GM23338 (cell line): ENCODE results near the gene CAPN14. TPM values are rescaled to one million over a fixed set of nuclear protein-coding genes. Genes with fewer than 3 reads are reported as not detected.

Experiments
- ATAC-seq: fragments of 200-7000 bp; cut with Tn5 transposase; 3 replicates; pipeline ENCODE4 v1.9.1; 2020
- DNase-seq: peaks from one replicate; pipeline ENCODE4 v3.0.0-alpha.2; 2015; ENCODE audit warnings: low spot score
- H2AFZ ChIP-seq: fragments of 200-600 bp; sonication (generic); 2 replicates; pipeline ENCODE4 v1.8.0; 2016; ENCODE audit warnings: antibody characterized with exemption, mild to moderate bottlenecking, moderate library complexity
- H3F3A ChIP-seq: fragments of 200-600 bp; sonication (generic); replicated peaks from 2 replicates; pipeline ENCODE4 v1.8.0; 2017; ENCODE audit warnings: antibody characterized with exemption, mixed run types, low read depth
- H3K27ac ChIP-seq: fragments of 200-600 bp; sonication (generic); 2 replicates; pipeline ENCODE4 v1.6.1; 2016; ENCODE audit warnings: low read depth
- H3K27me3 ChIP-seq: fragments of 200-600 bp; sonication (generic); 2 replicates; pipeline ENCODE4 v1.8.0; 2016; ENCODE audit warnings: mild to moderate bottlenecking, mixed run types, moderate library complexity; ENCODE audit not compliant: insufficient read depth
- H3K36me3 ChIP-seq: fragments of 200-600 bp; sonication (generic); 2 replicates; pipeline ENCODE4 v1.8.0; 2016; ENCODE audit warnings: mild to moderate bottlenecking; ENCODE audit not compliant: insufficient read depth
- H3K4me1 ChIP-seq: fragments of 200-600 bp; sonication (generic); 2 replicates; pipeline ENCODE4 v1.8.0; 2016; ENCODE audit warnings: mild to moderate bottlenecking, moderate library complexity; ENCODE audit not compliant: insufficient read depth
- H3K4me2 ChIP-seq: fragments of 200-600 bp; sonication (generic); 2 replicates; pipeline ENCODE4 v1.7.1; 2017; ENCODE audit warnings: mixed run types
- H3K4me3 ChIP-seq: fragments of 200-600 bp; sonication (generic); 2 replicates; pipeline ENCODE4 v1.6.1; 2016; ENCODE audit warnings: mixed run types
- H3K79me2 ChIP-seq: fragments of 200-600 bp; sonication (generic); replicated peaks from 2 replicates; pipeline ENCODE4 v1.8.0; 2017; ENCODE audit warnings: mild to moderate bottlenecking; ENCODE audit not compliant: insufficient read depth
- H3K9me2 ChIP-seq: fragments of 200-600 bp; sonication (generic); 2 replicates; pipeline ENCODE4 v1.8.0; 2017; ENCODE audit not compliant: insufficient read depth
- H4K20me1 ChIP-seq: fragments of 200-600 bp; sonication (generic); replicated peaks from 2 replicates; pipeline ENCODE4 v1.8.0; 2017; ENCODE audit warnings: mild to moderate bottlenecking; ENCODE audit not compliant: insufficient read depth
- H3K27ac Mint-ChIP-seq: 2 replicates; pipeline ENCODE4 v1.8.0; 2020; ENCODE audit warnings: inconsistent platforms, mild to moderate bottlenecking, moderate library complexity, mixed read lengths
- H3K27me3 Mint-ChIP-seq: 3 replicates; pipeline ENCODE4 v1.8.0; 2022; ENCODE audit warnings: low read depth, mild to moderate bottlenecking, moderate library complexity, mixed read lengths, inconsistent platforms; ENCODE audit not compliant: insufficient read depth, poor library complexity
- H3K36me3 Mint-ChIP-seq: 3 replicates; pipeline ENCODE4 v1.8.0; 2021; ENCODE audit warnings: low read depth, mild to moderate bottlenecking, inconsistent platforms, moderate library complexity, mixed read lengths
- H3K4me1 Mint-ChIP-seq: 3 replicates; pipeline ENCODE4 v1.8.0; 2020; ENCODE audit warnings: mild to moderate bottlenecking, inconsistent platforms, mixed read lengths
- H3K4me3 Mint-ChIP-seq: 3 replicates; pipeline ENCODE4 v1.8.0; 2021; ENCODE audit warnings: moderate library complexity, mild to moderate bottlenecking, inconsistent platforms, mixed read lengths
- H3K9me3 Mint-ChIP-seq: 3 replicates; pipeline ENCODE4 v1.8.0; 2020; ENCODE audit warnings: moderate library complexity, mild to moderate bottlenecking, inconsistent platforms, mixed read lengths
- CREB1 ChIP-seq: fragments of 250-450 bp; sonication (Bioruptor Pico); IDR thresholded peaks from 2 replicates; pipeline ENCODE4 v1.5.0; 2020; ENCODE audit warnings: low read depth, mild to moderate bottlenecking, moderate library complexity
- EZH2 ChIP-seq: fragments of 200-600 bp; sonication (generic); IDR thresholded peaks from one replicate; pipeline ENCODE4 v1.8.0; 2017; ENCODE audit warnings: antibody characterized with exemption, mild to moderate bottlenecking, low read depth; ENCODE audit not compliant: unreplicated experiment
- JUNB ChIP-seq: IDR thresholded peaks from one replicate; pipeline ENCODE4 v1.6.1; 2016; ENCODE audit warnings: antibody characterized with exemption; ENCODE audit not compliant: unreplicated experiment
- POLR2AphosphoS5 ChIP-seq: IDR thresholded peaks from 2 replicates; pipeline ENCODE4 v1.6.1; 2016; ENCODE audit warnings: antibody characterized with exemption, low read depth
- STAT1 ChIP-seq: IDR thresholded peaks from one replicate; pipeline ENCODE4 v1.6.1; 2016; ENCODE audit warnings: antibody characterized with exemption; ENCODE audit not compliant: unreplicated experiment
- polyA plus RNA-seq: library from polyadenylated mRNA; unstranded; fragments of >200 nt; fragmentation: Nextera tagmentation; extraction: Ambion mirVana; gene quantifications from 2 replicates; pipeline ENCODE4 v1.2.1, GENCODE V29; 2016
- total RNA-seq: library from RNA; depleted of rRNA; stranded (reverse); fragments of >200 nt; shearing (Covaris generic); gene quantifications from 2 replicates; pipeline ENCODE4 v1.2.3, GENCODE V29; 2014
- TF ChIP-seq, protein P1 (sequence below): fragments of 250-450 bp; sonication (Bioruptor Pico); IDR thresholded peaks from 2 replicates; pipeline ENCODE4 v1.5.0; 2020; ENCODE audit warnings: mild to moderate bottlenecking, moderate library complexity

The CAPN14 gene
- total and polyA plus RNA-seq, 2 experiments from 2014 or later, result 0.15 TPM; not detected in 1

DNA sequence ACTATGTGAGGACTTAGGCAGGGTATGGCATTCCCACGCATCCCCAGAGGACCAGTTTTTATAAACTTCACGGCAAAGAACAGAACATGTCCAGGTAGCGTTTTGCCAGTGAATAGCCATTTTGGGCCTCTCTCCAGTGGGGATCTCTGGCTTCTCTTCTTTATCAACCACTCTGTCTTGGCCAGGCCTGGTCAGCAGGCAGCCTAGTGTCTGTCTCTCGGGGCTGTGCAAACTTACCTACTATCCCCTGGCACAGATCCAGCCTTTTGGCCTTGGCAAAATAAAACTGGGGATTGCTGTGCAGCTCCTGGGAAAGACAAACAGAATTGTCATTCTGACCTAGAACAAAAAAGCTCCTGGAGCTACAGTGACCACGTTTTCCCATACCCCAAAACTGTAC, 14.5 kb downstream of the CAPN14 start:
- Mint-ChIP-seq H3K27me3 (peaks cover 1% of the 10 kb centered on the region), H3K4me1 (peaks cover 2% of the 10 kb centered on the region; the same call in 1 of the 3 replicates), H3K36me3 (no peaks in the 10 kb centered on the region), H3K4me3 (no peak overlapping the region), H3K27ac (no peak overlapping the region), H3K9me3 (no peaks in the 10 kb centered on the region; the same call in 2 of the 3 replicates)
- DNase-seq, result no peak
- Histone ChIP-seq H3K27ac (no peak overlapping the region), H2AFZ (no peak overlapping the region), H3K4me3 (no peak overlapping the region), H3K27me3 (no peaks in the 10 kb centered on the region), H3K36me3 (no peaks in the 10 kb centered on the region), H4K20me1 (no peaks in the 10 kb centered on the region), H3K4me1 (peaks cover 3% of the 10 kb centered on the region; the same call in 1 of the 2 replicates), H3K4me2 (no peak overlapping the region), H3K9me2 (peaks cover 13% of the 10 kb centered on the region; the same call in 1 of the 2 replicates), H3F3A (no peaks in the 10 kb centered on the region), H3K79me2 (no peaks in the 10 kb centered on the region)
- ATAC-seq, result no peak
- TF ChIP-seq JUNB (no peak), STAT1 (no peak), POLR2AphosphoS5 (no peak), CREB1 (CRISPR knock-in tag) (no peak)
- TF ChIP-seq, protein P1, sequence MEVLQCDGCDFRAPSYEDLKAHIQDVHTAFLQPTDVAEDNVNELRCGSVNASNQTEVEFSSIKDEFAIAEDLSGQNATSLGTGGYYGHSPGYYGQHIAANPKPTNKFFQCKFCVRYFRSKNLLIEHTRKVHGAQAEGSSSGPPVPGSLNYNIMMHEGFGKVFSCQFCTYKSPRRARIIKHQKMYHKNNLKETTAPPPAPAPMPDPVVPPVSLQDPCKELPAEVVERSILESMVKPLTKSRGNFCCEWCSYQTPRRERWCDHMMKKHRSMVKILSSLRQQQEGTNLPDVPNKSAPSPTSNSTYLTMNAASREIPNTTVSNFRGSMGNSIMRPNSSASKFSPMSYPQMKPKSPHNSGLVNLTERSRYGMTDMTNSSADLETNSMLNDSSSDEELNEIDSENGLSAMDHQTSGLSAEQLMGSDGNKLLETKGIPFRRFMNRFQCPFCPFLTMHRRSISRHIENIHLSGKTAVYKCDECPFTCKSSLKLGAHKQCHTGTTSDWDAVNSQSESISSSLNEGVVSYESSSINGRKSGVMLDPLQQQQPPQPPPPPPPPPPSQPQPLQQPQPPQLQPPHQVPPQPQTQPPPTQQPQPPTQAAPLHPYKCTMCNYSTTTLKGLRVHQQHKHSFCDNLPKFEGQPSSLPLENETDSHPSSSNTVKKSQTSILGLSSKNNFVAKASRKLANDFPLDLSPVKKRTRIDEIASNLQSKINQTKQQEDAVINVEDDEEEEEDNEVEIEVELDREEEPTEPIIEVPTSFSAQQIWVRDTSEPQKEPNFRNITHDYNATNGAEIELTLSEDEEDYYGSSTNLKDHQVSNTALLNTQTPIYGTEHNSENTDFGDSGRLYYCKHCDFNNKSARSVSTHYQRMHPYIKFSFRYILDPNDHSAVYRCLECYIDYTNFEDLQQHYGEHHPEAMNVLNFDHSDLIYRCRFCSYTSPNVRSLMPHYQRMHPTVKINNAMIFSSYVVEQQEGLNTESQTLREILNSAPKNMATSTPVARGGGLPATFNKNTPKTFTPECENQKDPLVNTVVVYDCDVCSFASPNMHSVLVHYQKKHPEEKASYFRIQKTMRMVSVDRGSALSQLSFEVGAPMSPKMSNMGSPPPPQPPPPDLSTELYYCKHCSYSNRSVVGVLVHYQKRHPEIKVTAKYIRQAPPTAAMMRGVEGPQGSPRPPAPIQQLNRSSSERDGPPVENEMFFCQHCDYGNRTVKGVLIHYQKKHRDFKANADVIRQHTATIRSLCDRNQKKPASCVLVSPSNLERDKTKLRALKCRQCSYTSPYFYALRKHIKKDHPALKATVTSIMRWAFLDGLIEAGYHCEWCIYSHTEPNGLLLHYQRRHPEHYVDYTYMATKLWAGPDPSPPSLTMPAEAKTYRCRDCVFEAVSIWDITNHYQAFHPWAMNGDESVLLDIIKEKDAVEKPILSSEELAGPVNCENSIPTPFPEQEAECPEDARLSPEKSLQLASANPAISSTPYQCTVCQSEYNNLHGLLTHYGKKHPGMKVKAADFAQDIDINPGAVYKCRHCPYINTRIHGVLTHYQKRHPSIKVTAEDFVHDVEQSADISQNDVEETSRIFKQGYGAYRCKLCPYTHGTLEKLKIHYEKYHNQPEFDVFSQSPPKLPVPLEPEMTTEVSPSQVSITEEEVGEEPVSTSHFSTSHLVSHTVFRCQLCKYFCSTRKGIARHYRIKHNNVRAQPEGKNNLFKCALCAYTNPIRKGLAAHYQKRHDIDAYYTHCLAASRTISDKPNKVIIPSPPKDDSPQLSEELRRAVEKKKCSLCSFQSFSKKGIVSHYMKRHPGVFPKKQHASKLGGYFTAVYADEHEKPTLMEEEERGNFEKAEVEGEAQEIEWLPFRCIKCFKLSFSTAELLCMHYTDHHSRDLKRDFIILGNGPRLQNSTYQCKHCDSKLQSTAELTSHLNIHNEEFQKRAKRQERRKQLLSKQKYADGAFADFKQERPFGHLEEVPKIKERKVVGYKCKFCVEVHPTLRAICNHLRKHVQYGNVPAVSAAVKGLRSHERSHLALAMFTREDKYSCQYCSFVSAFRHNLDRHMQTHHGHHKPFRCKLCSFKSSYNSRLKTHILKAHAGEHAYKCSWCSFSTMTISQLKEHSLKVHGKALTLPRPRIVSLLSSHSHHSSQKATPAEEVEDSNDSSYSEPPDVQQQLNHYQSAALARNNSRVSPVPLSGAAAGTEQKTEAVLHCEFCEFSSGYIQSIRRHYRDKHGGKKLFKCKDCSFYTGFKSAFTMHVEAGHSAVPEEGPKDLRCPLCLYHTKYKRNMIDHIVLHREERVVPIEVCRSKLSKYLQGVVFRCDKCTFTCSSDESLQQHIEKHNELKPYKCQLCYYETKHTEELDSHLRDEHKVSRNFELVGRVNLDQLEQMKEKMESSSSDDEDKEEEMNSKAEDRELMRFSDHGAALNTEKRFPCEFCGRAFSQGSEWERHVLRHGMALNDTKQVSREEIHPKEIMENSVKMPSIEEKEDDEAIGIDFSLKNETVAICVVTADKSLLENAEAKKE (CRISPR knock-in tag), result no peak

DNA sequence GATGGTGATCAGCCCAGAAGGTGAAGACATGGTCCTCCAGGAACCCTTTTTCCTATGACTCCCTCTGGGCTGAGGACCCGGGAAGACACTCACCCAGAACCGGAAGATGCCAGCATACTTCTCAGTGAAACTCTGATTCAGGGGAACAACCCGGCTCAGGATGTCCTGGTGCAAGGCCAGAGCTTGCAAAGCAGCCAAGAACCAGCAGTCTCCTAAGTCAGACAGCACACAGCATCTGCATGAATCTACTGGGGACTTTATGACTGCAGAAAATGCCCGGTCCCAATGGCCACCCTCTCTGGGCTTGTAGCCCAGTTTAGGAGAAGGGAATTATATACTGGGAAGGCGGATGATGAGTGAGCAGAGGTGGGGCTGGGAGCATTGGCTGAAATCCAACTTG, 15.3 kb downstream of the CAPN14 start:
- H3K36me3 ChIP-seq, result no peaks in the 10 kb centered on the region
- DNase-seq (no peak), ATAC-seq (no peak)
- H3K27me3 ChIP-seq, result no peaks in the 10 kb centered on the region
- TF ChIP-seq EZH2, result no peak
- H3K4me1 Mint-ChIP-seq, result no peaks in the 10 kb centered on the region
- no peaks in the 10 kb centered on the region; the same call in 2 of the 3 replicates for H3K9me3 Mint-ChIP-seq
- H3K4me3 ChIP-seq, result no peak overlapping the region
- no peak overlapping the region for H3K4me3 Mint-ChIP-seq
- no peaks in the 10 kb centered on the region for H3K36me3 Mint-ChIP-seq
- no peaks in the 10 kb centered on the region for H3F3A ChIP-seq
- H4K20me1 ChIP-seq, result no peaks in the 10 kb centered on the region
- no peaks in the 10 kb centered on the region for H3K79me2 ChIP-seq
- no peak overlapping the region for H3K4me2 ChIP-seq
- H3K9me2 ChIP-seq, result peaks cover 17% of the 10 kb centered on the region; the same call in 1 of the 2 replicates
- H3K4me1 ChIP-seq, result no peaks in the 10 kb centered on the region
- H2AFZ ChIP-seq, result no peak overlapping the region
- H3K27me3 Mint-ChIP-seq, result peaks cover 1% of the 10 kb centered on the region
- H3K27ac ChIP-seq, result no peak overlapping the region
- H3K27ac Mint-ChIP-seq, result no peak overlapping the region
